Measurements from ENCODE around the gene MTRR. TPM values are rescaled to one million over a fixed set of nuclear protein-coding genes. Genes with fewer than 3 reads are reported as not detected.

The MTRR gene
- total RNA-seq, 1 experiment from 2014 or later: 61.2 TPM

DNA sequence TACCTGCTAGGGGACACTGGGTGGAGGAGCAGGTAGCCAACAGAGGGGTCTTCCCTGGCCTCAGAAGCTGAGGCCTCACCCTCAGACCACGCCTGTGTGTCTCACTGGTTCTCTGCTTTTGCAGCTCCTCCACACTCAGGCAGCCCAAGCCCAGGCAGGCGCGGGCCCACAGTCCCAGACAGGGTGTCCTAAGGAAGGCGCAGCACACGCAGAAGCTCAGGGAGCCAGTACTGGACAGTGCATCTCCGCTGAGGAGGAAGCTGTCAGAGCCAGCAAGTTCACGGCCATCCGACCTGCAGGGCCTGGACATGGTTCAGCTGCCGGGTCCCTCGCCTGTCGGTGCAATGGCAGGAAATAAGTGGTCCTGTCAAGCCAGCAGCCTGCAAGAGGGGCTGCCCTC, 43.3 kb upstream of the MTRR start:
- CTCF ChIA-PET: no interaction called here
- peaks cover 55% of the 10 kb centered on the region for H3K27me3 Mint-ChIP-seq (ENCODE audit: unreplicated experiment)
- H3K4me3 Mint-ChIP-seq (ENCODE audit: low read depth, unreplicated experiment): no peak overlapping the region
- no TSS peak for BruUV-seq (replicated peaks)
- intact Hi-C loops (cut with micrococcal nuclease; ENCODE audit: unreplicated experiment): no loop called here
- no peak overlapping the region for H3K27ac Mint-ChIP-seq (ENCODE audit: unreplicated experiment)
- no peaks in the 10 kb centered on the region for H3K9me3 Mint-ChIP-seq (ENCODE audit: low read depth, unreplicated experiment)
- no peaks in the 10 kb centered on the region for H3K4me1 Mint-ChIP-seq (ENCODE audit: low read depth, unreplicated experiment)
- TF ChIP-seq, protein P1, sequence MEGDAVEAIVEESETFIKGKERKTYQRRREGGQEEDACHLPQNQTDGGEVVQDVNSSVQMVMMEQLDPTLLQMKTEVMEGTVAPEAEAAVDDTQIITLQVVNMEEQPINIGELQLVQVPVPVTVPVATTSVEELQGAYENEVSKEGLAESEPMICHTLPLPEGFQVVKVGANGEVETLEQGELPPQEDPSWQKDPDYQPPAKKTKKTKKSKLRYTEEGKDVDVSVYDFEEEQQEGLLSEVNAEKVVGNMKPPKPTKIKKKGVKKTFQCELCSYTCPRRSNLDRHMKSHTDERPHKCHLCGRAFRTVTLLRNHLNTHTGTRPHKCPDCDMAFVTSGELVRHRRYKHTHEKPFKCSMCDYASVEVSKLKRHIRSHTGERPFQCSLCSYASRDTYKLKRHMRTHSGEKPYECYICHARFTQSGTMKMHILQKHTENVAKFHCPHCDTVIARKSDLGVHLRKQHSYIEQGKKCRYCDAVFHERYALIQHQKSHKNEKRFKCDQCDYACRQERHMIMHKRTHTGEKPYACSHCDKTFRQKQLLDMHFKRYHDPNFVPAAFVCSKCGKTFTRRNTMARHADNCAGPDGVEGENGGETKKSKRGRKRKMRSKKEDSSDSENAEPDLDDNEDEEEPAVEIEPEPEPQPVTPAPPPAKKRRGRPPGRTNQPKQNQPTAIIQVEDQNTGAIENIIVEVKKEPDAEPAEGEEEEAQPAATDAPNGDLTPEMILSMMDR (IDR thresholded peaks at IDR 0.05; ENCODE audit: unreplicated experiment): no peak
- no peak for DNase-seq
- H3K36me3 Mint-ChIP-seq (ENCODE audit: insufficient read depth, unreplicated experiment): no peaks in the 10 kb centered on the region

DNA sequence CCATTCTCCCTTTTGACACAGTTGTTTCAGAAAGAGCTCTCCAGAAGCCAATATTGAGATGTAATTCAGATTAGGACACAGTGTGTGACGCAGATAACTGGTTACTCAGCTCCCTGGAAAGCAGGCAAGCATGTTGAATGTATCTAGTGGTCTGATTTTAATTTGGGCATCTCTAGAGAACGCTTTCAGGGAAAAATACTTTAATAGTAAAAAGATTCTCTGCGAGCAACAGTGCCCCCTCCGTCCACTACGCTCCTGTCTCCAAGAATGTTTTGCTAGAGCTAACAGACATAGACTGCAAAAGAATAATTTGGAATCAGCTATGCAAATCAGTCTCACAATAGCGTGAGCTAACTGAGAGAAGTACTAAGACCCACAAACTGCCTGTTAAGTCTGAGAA, 41.3 kb upstream of the MTRR start:
- H3K27me3 Mint-ChIP-seq (ENCODE audit: unreplicated experiment): peaks cover 56% of the 10 kb centered on the region
- no peaks in the 10 kb centered on the region for H3K9me3 Mint-ChIP-seq (ENCODE audit: low read depth, unreplicated experiment)
- no peaks in the 10 kb centered on the region for H3K36me3 Mint-ChIP-seq (ENCODE audit: insufficient read depth, unreplicated experiment)
- no peak overlapping the region for H3K27ac Mint-ChIP-seq (ENCODE audit: unreplicated experiment)
- DNase-seq: no peak
- H3K4me3 Mint-ChIP-seq (ENCODE audit: low read depth, unreplicated experiment): no peak overlapping the region
- TF ChIP-seq, protein P1 (IDR thresholded peaks at IDR 0.05; ENCODE audit: unreplicated experiment): no peak
- CTCF ChIA-PET: no interaction called here
- no peaks in the 10 kb centered on the region for H3K4me1 Mint-ChIP-seq (ENCODE audit: low read depth, unreplicated experiment)
- no TSS peak for BruUV-seq (replicated peaks)
- intact Hi-C loops (cut with micrococcal nuclease; ENCODE audit: unreplicated experiment): no loop called here

DNA sequence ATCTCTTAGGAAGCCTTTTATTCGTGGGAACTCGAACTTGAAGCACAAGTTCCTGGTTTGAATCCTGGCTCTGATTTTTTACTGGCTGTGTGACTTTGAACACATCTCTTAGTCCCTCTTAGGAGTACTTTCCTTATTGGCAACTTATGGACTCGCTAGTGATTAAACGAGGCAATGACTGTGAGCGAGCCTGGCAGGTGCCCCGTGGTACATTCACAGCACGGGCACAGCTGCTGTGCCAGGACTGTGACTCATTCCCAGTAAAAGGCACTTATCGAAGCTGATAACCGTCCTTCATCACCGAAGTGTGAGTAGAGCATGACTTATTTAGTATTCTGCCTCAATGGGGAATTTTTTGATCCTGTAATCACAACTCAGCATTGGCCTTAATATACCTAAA, 40.7 kb upstream of the MTRR start:
- no peaks in the 10 kb centered on the region for H3K36me3 Mint-ChIP-seq (ENCODE audit: insufficient read depth, unreplicated experiment)
- H3K27ac Mint-ChIP-seq (ENCODE audit: unreplicated experiment): no peak overlapping the region
- no peaks in the 10 kb centered on the region for H3K4me1 Mint-ChIP-seq (ENCODE audit: low read depth, unreplicated experiment)
- CTCF ChIA-PET: no interaction called here
- DNase-seq: no peak
- BruUV-seq (replicated peaks): no TSS peak
- no peak overlapping the region for H3K4me3 Mint-ChIP-seq (ENCODE audit: low read depth, unreplicated experiment)
- intact Hi-C loops (cut with micrococcal nuclease; ENCODE audit: unreplicated experiment): no loop called here
- TF ChIP-seq, protein P1 (IDR thresholded peaks at IDR 0.05; ENCODE audit: unreplicated experiment): no peak
- no peaks in the 10 kb centered on the region for H3K9me3 Mint-ChIP-seq (ENCODE audit: low read depth, unreplicated experiment)
- H3K27me3 Mint-ChIP-seq (ENCODE audit: unreplicated experiment): peaks cover 59% of the 10 kb centered on the region

DNA sequence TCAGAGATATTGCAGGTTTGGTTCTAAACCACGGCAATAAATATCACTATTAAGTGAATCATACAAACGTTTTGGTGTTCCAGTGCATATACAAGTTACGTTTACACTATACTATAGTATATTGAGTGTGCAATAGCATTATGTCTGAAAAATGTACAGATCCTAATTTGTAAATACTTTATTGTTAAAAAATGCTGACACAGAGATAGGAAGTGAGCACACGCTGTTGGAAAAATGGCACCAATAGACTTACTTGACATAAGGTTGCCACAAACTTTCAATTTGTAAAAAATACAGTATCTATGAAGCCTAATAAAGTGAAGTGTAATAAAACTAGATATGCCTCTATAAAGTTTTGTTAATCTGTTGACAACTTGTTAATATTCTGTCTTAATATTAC, 34.0 kb upstream of the MTRR start:
- Mint-ChIP-seq H3K4me1 (ENCODE audit: low read depth, unreplicated experiment) (no peaks in the 10 kb centered on the region), H3K27me3 (ENCODE audit: unreplicated experiment) (peaks cover 56% of the 10 kb centered on the region), H3K9me3 (ENCODE audit: low read depth, unreplicated experiment) (no peaks in the 10 kb centered on the region), H3K36me3 (ENCODE audit: insufficient read depth, unreplicated experiment) (no peaks in the 10 kb centered on the region), H3K4me3 (ENCODE audit: low read depth, unreplicated experiment) (no peak overlapping the region), H3K27ac (ENCODE audit: unreplicated experiment) (no peak overlapping the region)
- DNase-seq: no peak
- BruUV-seq (replicated peaks): no TSS peak
- intact Hi-C loops (cut with micrococcal nuclease; ENCODE audit: unreplicated experiment): no loop called here
- CTCF ChIA-PET: no interaction called here
- TF ChIP-seq, protein P1 (IDR thresholded peaks at IDR 0.05; ENCODE audit: unreplicated experiment): no peak

DNA sequence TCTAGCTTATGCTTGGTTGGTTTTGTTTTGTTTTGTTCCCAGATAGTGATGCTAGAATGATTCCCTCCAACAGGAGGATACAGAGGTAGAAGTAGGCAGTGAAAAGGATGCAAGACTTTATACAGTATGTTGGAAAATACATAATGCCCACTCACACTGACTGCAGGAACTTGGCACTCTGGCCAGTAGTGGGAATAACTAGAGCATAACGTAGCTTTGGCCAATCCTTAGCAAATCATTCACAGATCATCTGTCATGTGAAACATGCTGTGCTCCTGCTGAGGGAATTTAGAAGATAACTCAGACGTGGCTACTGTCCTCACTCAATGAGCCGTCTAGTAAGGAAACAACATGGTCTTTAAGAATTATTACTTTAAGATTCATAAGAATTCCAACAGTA, 31.5 kb upstream of the MTRR start:
- no peaks in the 10 kb centered on the region for H3K36me3 Mint-ChIP-seq (ENCODE audit: insufficient read depth, unreplicated experiment)
- peaks cover 58% of the 10 kb centered on the region for H3K27me3 Mint-ChIP-seq (ENCODE audit: unreplicated experiment)
- CTCF ChIA-PET: no interaction called here
- intact Hi-C loops (cut with micrococcal nuclease; ENCODE audit: unreplicated experiment): no loop called here
- H3K4me3 Mint-ChIP-seq (ENCODE audit: low read depth, unreplicated experiment): no peak overlapping the region
- no peak for DNase-seq
- no peak overlapping the region for H3K27ac Mint-ChIP-seq (ENCODE audit: unreplicated experiment)
- no peaks in the 10 kb centered on the region for H3K4me1 Mint-ChIP-seq (ENCODE audit: low read depth, unreplicated experiment)
- BruUV-seq (replicated peaks): no TSS peak
- TF ChIP-seq, protein P1 (IDR thresholded peaks at IDR 0.05; ENCODE audit: unreplicated experiment): no peak
- peaks cover 6% of the 10 kb centered on the region for H3K9me3 Mint-ChIP-seq (ENCODE audit: low read depth, unreplicated experiment)
